ENCODE data around the gene SREBF1. TPM values are rescaled to one million over a fixed set of nuclear protein-coding genes. Genes with fewer than 3 reads are reported as not detected.

The SREBF1 gene
- total RNA-seq, 1 experiment from 2014 or later = 167 TPM

- POLR2A ChIA-PET (ENCODE audit: unreplicated experiment) = no interaction called here
- no peaks in the 10 kb centered on the region for H3K9me2 ChIP-seq (replicated peaks; ENCODE audit: low read length)
- BruUV-seq (replicated peaks) = no TSS peak
- no peak overlapping the region for H3K27ac ChIP-seq (ENCODE audit: low read length)
- H3K4me1 ChIP-seq (ENCODE audit: insufficient read depth, low read length) = peaks cover 12% of the 10 kb centered on the region
- TF ChIP-seq EZH2phosphoT487 (IDR thresholded peaks at IDR 0.05; ENCODE audit: borderline replicate concordance, low read length) (no peak), EZH2 (IDR thresholded peaks at IDR 0.05; ENCODE audit: low read length, unreplicated experiment) (no peak)
- TF ChIP-seq, protein P1, sequence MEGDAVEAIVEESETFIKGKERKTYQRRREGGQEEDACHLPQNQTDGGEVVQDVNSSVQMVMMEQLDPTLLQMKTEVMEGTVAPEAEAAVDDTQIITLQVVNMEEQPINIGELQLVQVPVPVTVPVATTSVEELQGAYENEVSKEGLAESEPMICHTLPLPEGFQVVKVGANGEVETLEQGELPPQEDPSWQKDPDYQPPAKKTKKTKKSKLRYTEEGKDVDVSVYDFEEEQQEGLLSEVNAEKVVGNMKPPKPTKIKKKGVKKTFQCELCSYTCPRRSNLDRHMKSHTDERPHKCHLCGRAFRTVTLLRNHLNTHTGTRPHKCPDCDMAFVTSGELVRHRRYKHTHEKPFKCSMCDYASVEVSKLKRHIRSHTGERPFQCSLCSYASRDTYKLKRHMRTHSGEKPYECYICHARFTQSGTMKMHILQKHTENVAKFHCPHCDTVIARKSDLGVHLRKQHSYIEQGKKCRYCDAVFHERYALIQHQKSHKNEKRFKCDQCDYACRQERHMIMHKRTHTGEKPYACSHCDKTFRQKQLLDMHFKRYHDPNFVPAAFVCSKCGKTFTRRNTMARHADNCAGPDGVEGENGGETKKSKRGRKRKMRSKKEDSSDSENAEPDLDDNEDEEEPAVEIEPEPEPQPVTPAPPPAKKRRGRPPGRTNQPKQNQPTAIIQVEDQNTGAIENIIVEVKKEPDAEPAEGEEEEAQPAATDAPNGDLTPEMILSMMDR (conservative IDR thresholded peaks at IDR 0.05; ENCODE audit: low read depth, low read length) = no peak
- CTCF ChIA-PET = no interaction called here
- no peak overlapping the region for H3K4me3 ChIP-seq (ENCODE audit: low read length)
- H3K79me2 ChIP-seq (ENCODE audit: low read length) = peaks cover 43% of the 10 kb centered on the region
- H3K27me3 ChIP-seq (ENCODE audit: low read length) = no peaks in the 10 kb centered on the region
- 0 out of 2 replicates have a peak, but pooled peaks cover 2% of the 10 kb centered on the region for H4K20me1 ChIP-seq (ENCODE audit: low read length)
- no peaks in the 10 kb centered on the region for H3F3A ChIP-seq (ENCODE audit: low read length, unreplicated experiment)
- no peak overlapping the region for H3K9ac ChIP-seq (ENCODE audit: low read length)
- H3K9me3 ChIP-seq (ENCODE audit: low read length) = no peaks in the 10 kb centered on the region
- H2AFZ ChIP-seq (ENCODE audit: low read length) = no peak overlapping the region
- H3K4me2 ChIP-seq (ENCODE audit: low read length) = no peak overlapping the region
- DNase-seq (no peak), ATAC-seq (no peak)
- peaks cover 8% of the 10 kb centered on the region; the same call in 1 of the 2 replicates for H3K36me3 ChIP-seq (ENCODE audit: low read depth, low read length)
- intact Hi-C loops (cut with micrococcal nuclease) = no loop called here
Measured at GRCh38 chr17:17769869-17770631, 66.7 kb downstream of the SREBF1 start.

GRCh38 chr17:17768424-17769088 lies 68.2 kb downstream of the SREBF1 start:
- ChIA-PET CTCF (no interaction called here), POLR2A (ENCODE audit: unreplicated experiment) (no interaction called here)
- no peak overlapping the region for H3K27ac ChIP-seq (ENCODE audit: low read length)
- no peaks in the 10 kb centered on the region for H3K27me3 ChIP-seq (ENCODE audit: low read length)
- H3K9me3 ChIP-seq (ENCODE audit: low read length) = no peaks in the 10 kb centered on the region
- no peaks in the 10 kb centered on the region for H3K9me2 ChIP-seq (replicated peaks; ENCODE audit: low read length)
- no peak for TF ChIP-seq EZH2 (IDR thresholded peaks at IDR 0.05; ENCODE audit: low read length, unreplicated experiment)
- TF ChIP-seq EZH2phosphoT487 (IDR thresholded peaks at IDR 0.05; ENCODE audit: borderline replicate concordance, low read length) = no peak
- TF ChIP-seq, protein P1 (conservative IDR thresholded peaks at IDR 0.05; ENCODE audit: low read depth, low read length) = no peak
- BruUV-seq (replicated peaks) = no TSS peak
- no peak overlapping the region for H3K4me3 ChIP-seq (ENCODE audit: low read length)
- no peak overlapping the region for H3K4me2 ChIP-seq (ENCODE audit: low read length)
- H4K20me1 ChIP-seq (ENCODE audit: low read length) = 0 out of 2 replicates have a peak, but pooled peaks cover 4% of the 10 kb centered on the region
- H3K79me2 ChIP-seq (ENCODE audit: low read length) = peaks cover 46% of the 10 kb centered on the region
- DNase-seq (no peak), ATAC-seq (no peak)
- no peak overlapping the region for H3K9ac ChIP-seq (ENCODE audit: low read length)
- H3K4me1 ChIP-seq (ENCODE audit: insufficient read depth, low read length) = 0 out of 2 replicates have a peak, but pooled peaks cover 4% of the 10 kb centered on the region
- peaks cover 11% of the 10 kb centered on the region; the same call in 1 of the 2 replicates for H3K36me3 ChIP-seq (ENCODE audit: low read depth, low read length)
- H2AFZ ChIP-seq (ENCODE audit: low read length) = no peak overlapping the region
- intact Hi-C loops (cut with micrococcal nuclease) = no loop called here
- H3F3A ChIP-seq (ENCODE audit: low read length, unreplicated experiment) = no peaks in the 10 kb centered on the region
